ENCODE measurements around the gene CNOT10.

DNA sequence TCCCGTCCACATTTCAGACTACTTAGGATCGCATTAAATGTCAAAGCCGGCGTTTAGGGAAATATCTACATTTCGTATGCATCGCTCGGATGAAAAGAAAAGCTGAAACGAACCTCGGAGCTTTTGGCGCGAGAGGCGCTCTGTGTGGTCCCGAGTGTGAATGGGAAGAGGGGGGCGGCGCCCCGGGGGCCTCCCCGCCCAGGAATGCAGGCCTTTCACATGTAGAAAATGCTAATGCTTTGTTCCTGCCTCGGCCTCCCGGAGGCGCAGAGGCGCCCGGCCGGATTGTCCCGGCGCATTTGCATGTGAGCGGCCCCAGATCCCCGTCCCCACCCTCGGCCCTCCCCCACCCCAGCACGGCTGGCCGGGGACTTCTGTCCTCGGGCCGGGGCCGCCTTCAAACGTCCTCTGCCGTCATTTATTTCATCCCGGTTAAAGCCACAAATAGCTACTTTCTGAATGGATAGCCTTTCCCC is 95.8 kb downstream of the CNOT10 start:
- TF ChIP-seq, protein P1, sequence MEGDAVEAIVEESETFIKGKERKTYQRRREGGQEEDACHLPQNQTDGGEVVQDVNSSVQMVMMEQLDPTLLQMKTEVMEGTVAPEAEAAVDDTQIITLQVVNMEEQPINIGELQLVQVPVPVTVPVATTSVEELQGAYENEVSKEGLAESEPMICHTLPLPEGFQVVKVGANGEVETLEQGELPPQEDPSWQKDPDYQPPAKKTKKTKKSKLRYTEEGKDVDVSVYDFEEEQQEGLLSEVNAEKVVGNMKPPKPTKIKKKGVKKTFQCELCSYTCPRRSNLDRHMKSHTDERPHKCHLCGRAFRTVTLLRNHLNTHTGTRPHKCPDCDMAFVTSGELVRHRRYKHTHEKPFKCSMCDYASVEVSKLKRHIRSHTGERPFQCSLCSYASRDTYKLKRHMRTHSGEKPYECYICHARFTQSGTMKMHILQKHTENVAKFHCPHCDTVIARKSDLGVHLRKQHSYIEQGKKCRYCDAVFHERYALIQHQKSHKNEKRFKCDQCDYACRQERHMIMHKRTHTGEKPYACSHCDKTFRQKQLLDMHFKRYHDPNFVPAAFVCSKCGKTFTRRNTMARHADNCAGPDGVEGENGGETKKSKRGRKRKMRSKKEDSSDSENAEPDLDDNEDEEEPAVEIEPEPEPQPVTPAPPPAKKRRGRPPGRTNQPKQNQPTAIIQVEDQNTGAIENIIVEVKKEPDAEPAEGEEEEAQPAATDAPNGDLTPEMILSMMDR (IDR thresholded peaks at IDR 0.05): no peak
- no peak for TF ChIP-seq ZFX (IDR thresholded peaks at IDR 0.05; ENCODE audit: borderline replicate concordance)

Measured in 22Rv1 (cell line).